Vagina (tissue), 2 donors: ENCODE measurements around the gene NXPH2. TPM values are rescaled to one million over a fixed set of nuclear protein-coding genes. Genes with fewer than 3 reads are reported as not detected.

ENCODE experiments used
- DNase-seq, 2 donors: peaks; one replicate each; pipeline ENCODE4 v3.0.0-alpha.2; 2017; ENCODE audit errors: extremely low spot score in 2 of 2
- H3K27ac ChIP-seq: fragments of 200-600 bp; sonication (generic); one replicate; pipeline ENCODE4 v1.5.1; 2019
- H3K27me3 ChIP-seq: fragments of 200-600 bp; sonication (generic); one replicate; pipeline ENCODE4 v1.5.1; 2019
- H3K36me3 ChIP-seq, 2 donors: fragments of 200-600 bp; sonication (generic); one replicate each; pipeline ENCODE4 v1.5.1; 2017 to 2019
- H3K4me1 ChIP-seq: fragments of 200-600 bp; sonication (generic); one replicate; pipeline ENCODE4 v1.5.1; 2019
- H3K4me3 ChIP-seq, 2 donors: fragments of 200-600 bp; sonication (generic); 1 replicate in 1 of 2; 2 replicates in 1 of 2; pipeline ENCODE4 v1.5.1; 2016 to 2019
- H3K9me3 ChIP-seq: fragments of 200-600 bp; sonication (generic); one replicate; pipeline ENCODE4 v1.5.1; 2019
- POLR2A ChIP-seq, 2 donors: fragments of 450-650 bp; IDR thresholded peaks; one replicate each; pipeline ENCODE4 v1.6.1; 2017; ENCODE audit warnings: antibody characterized with exemption in 2 of 2, mild to moderate bottlenecking in 2 of 2, moderate library complexity in 2 of 2
- POLR2AphosphoS5 ChIP-seq, 2 donors: sonication (generic); formaldehyde crosslinking; IDR thresholded peaks; one replicate each; pipeline ENCODE4 v1.9.0; 2017; ENCODE audit warnings: antibody characterized with exemption in 2 of 2, mild to moderate bottlenecking in 2 of 2, low read depth in 1 of 2; ENCODE audit not compliant: insufficient read depth in 1 of 2
- intact Hi-C: fragments of 100-400 bp; cut with DNase I; formaldehyde crosslinking; loops from one replicate; pipeline ENCODE4 v1.15.1; 2023
- total RNA-seq: library from RNA; depleted of rRNA; stranded (reverse); fragments of >200 nt; gene quantifications from one replicate; pipeline ENCODE4 v1.2.3, GENCODE V29; 2016
- TF ChIP-seq, protein P1 (sequence below), 3 experiments: fragments of 450-650 bp in 2 of 3; fragments of 200-600 bp in 1 of 3; sonication (generic) in 1 of 3; IDR thresholded peaks; one replicate each; pipeline ENCODE4 v1.5.1; 2017 to 2019; ENCODE audit warnings: antibody characterized with exemption in 3 of 3, mild to moderate bottlenecking in 2 of 3, moderate library complexity in 2 of 3

NXPH2 gene
- total RNA-seq, 1 donor from 2014 or later: not detected

DNA sequence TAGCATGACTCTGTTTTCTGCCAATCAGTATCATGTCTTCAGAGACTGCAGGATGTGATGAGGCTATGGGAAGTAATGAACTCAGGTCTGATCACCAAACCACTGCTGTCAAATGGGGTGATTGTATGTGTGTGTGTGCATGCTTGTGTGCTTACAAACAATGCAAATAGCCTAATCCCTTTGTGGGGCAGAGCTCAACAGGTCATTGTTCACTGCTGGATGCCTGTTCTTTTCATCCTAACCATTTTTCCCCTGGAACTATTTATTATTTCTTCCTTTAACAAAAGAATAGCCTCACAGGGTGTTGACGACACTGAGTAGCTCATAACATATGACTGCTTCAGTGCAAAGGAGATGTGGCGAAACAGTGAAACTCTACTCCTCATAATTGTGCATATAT is 55.9 kb downstream of the NXPH2 start:
- Histone ChIP-seq H3K36me3 (no peaks in the 10 kb centered on the region), H3K9me3 (no peaks in the 10 kb centered on the region), H3K27ac (no peak overlapping the region), H3K4me1 (no peaks in the 10 kb centered on the region), H3K4me3 (no peak overlapping the region), H3K27me3 (no peaks in the 10 kb centered on the region)
- TF ChIP-seq POLR2A (IDR thresholded peaks at IDR 0.05) (no peak), POLR2AphosphoS5 (IDR thresholded peaks at IDR 0.05; ENCODE audit: insufficient read depth in 1 of 2, low read depth in 1 of 2) (no peak)
- TF ChIP-seq, protein P1, sequence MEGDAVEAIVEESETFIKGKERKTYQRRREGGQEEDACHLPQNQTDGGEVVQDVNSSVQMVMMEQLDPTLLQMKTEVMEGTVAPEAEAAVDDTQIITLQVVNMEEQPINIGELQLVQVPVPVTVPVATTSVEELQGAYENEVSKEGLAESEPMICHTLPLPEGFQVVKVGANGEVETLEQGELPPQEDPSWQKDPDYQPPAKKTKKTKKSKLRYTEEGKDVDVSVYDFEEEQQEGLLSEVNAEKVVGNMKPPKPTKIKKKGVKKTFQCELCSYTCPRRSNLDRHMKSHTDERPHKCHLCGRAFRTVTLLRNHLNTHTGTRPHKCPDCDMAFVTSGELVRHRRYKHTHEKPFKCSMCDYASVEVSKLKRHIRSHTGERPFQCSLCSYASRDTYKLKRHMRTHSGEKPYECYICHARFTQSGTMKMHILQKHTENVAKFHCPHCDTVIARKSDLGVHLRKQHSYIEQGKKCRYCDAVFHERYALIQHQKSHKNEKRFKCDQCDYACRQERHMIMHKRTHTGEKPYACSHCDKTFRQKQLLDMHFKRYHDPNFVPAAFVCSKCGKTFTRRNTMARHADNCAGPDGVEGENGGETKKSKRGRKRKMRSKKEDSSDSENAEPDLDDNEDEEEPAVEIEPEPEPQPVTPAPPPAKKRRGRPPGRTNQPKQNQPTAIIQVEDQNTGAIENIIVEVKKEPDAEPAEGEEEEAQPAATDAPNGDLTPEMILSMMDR (IDR thresholded peaks at IDR 0.05): no peak
- intact Hi-C loops: no loop called here
- DNase-seq: no peak

GRCh38 chr2:138723196-138723987 is 56.8 kb downstream of the NXPH2 start:
- no peaks in the 10 kb centered on the region for H3K36me3 ChIP-seq
- H3K9me3 ChIP-seq: no peaks in the 10 kb centered on the region
- DNase-seq: no peak
- no peak for TF ChIP-seq POLR2AphosphoS5 (IDR thresholded peaks at IDR 0.05; ENCODE audit: insufficient read depth in 1 of 2, low read depth in 1 of 2)
- TF ChIP-seq, protein P1 (IDR thresholded peaks at IDR 0.05): no peak
- TF ChIP-seq POLR2A (IDR thresholded peaks at IDR 0.05): no peak
- H3K27me3 ChIP-seq: no peaks in the 10 kb centered on the region
- no peak overlapping the region for H3K27ac ChIP-seq
- H3K4me1 ChIP-seq: no peaks in the 10 kb centered on the region
- no peak overlapping the region for H3K4me3 ChIP-seq
- intact Hi-C loops: no loop called here

- H3K9me3 ChIP-seq: no peaks in the 10 kb centered on the region
- DNase-seq: no peak
These were observed 57.9 kb downstream of the NXPH2 start for GRCh38 chr2:138722316-138722715.

GRCh38 chr2:138720035-138720838 is 60.0 kb downstream of the NXPH2 start:
- Histone ChIP-seq H3K4me1 (no peaks in the 10 kb centered on the region), H3K27ac (no peak overlapping the region), H3K27me3 (no peaks in the 10 kb centered on the region), H3K36me3 (no peaks in the 10 kb centered on the region), H3K4me3 (no peak overlapping the region), H3K9me3 (no peaks in the 10 kb centered on the region)
- DNase-seq: no peak
- intact Hi-C loops: no loop called here
- TF ChIP-seq POLR2A (IDR thresholded peaks at IDR 0.05) (no peak), POLR2AphosphoS5 (IDR thresholded peaks at IDR 0.05; ENCODE audit: insufficient read depth in 1 of 2, low read depth in 1 of 2) (no peak)
- TF ChIP-seq, protein P1 (IDR thresholded peaks at IDR 0.05): no peak

More at GRCh38 chr2:138722316-138722715, 57.9 kb downstream of the NXPH2 start:
- Histone ChIP-seq H3K4me3 (no peak overlapping the region), H3K27ac (no peak overlapping the region), H3K27me3 (no peaks in the 10 kb centered on the region), H3K4me1 (no peaks in the 10 kb centered on the region), H3K36me3 (no peaks in the 10 kb centered on the region)
- TF ChIP-seq POLR2A (IDR thresholded peaks at IDR 0.05): no peak
- intact Hi-C loops: no loop called here

DNA sequence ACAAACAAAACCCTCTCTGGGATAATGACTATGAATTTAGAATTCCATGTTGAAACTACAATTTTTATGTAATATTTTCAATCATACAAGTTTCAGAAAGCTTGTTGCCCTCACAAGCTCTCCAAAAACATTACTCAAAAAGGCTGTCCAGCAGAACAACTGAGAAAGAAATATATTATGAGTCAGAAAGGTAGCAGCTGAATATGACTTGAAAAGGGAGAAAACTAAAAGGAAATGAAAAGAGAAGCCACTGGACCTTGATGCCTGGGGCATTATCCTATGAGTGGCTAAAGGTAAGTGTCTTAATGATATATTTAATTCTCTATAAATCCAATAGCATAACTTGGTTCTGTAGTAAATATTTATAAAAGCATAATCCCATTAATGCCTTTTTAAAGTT is 61.8 kb downstream of the NXPH2 start:
- no peak for DNase-seq
- H3K4me3 ChIP-seq: no peak overlapping the region

More for the DNA sequence above, 61.8 kb downstream of the NXPH2 start:
- intact Hi-C loops: no loop called here
- TF ChIP-seq POLR2AphosphoS5 (IDR thresholded peaks at IDR 0.05; ENCODE audit: insufficient read depth in 1 of 2, low read depth in 1 of 2) (no peak), POLR2A (IDR thresholded peaks at IDR 0.05) (no peak)
- TF ChIP-seq, protein P1 (IDR thresholded peaks at IDR 0.05): no peak
- Histone ChIP-seq H3K9me3 (no peaks in the 10 kb centered on the region), H3K27ac (no peak overlapping the region), H3K27me3 (no peaks in the 10 kb centered on the region), H3K36me3 (no peaks in the 10 kb centered on the region), H3K4me1 (no peaks in the 10 kb centered on the region)
